HEK293 (cell line): Measurements from ENCODE around the gene CLDN24.

Experiments used
- CTCF ChIA-PET: fragments of 350-600 bp; formaldehyde crosslinking; extraction: SDS; loops from one replicate; lab custom pipeline; 2021; ENCODE audit warnings: antibody characterized with exemption; lab: Yijun Ruan, JAX
- POLR2A ChIA-PET: fragments of 300-600 bp; formaldehyde crosslinking; extraction: SDS; loops from one replicate; lab custom pipeline; 2020; ENCODE audit warnings: antibody characterized with exemption, inconsistent platforms; lab: Yijun Ruan, JAX
- H3K27ac ChIP-seq: fragments of 200-500 bp; sonication (Bioruptor generic); 2 replicates; pipeline ENCODE4 v1.5.1; 2014; ENCODE audit warnings: low read depth, low read length, control low read depth, inconsistent platforms; ENCODE audit errors: extremely low read depth
- H3K36me3 ChIP-seq, 2 experiments: fragments of 200-500 bp in 1 of 2; sonication (Bioruptor generic) in 1 of 2; 1 replicate in 1 of 2; 2 replicates in 1 of 2; pipeline ENCODE4 v1.5.1; 2014 to 2017; ENCODE audit warnings: inconsistent platforms in 2 of 2, low read length in 2 of 2; ENCODE audit not compliant: control insufficient read depth in 2 of 2, insufficient read depth in 1 of 2
- H3K4me1 ChIP-seq: fragments of 200-500 bp; sonication (Bioruptor generic); 2 replicates; pipeline ENCODE4 v1.5.1; 2014; ENCODE audit warnings: mild to moderate bottlenecking, low read length, inconsistent platforms; ENCODE audit not compliant: control insufficient read depth, insufficient read depth
- H3K4me3 ChIP-seq: 2 replicates; pipeline ENCODE4 v1.5.1; 2011; ENCODE audit warnings: low read depth, mild to moderate bottlenecking, control low read depth, low read length, moderate library complexity
- H3K9me3 ChIP-seq: fragments of 200-500 bp; sonication (Bioruptor generic); 2 replicates; pipeline ENCODE4 v1.5.1; 2014; ENCODE audit warnings: low read depth, low read length, inconsistent platforms; ENCODE audit not compliant: control insufficient read depth, insufficient read depth
- AEBP2 ChIP-seq: fragments of 450-650 bp; formaldehyde crosslinking; IDR thresholded peaks from 2 replicates; pipeline ENCODE4 v1.5.1; 2016; ENCODE audit warnings: missing biosample characterization, missing genetic modification characterization, borderline replicate concordance
- MYNN ChIP-seq: fragments of 450-650 bp; formaldehyde crosslinking; IDR thresholded peaks from 2 replicates; pipeline ENCODE4 v1.5.1; 2016; ENCODE audit warnings: missing biosample characterization, missing genetic modification characterization, borderline replicate concordance
- ZBTB20 ChIP-seq: fragments of 450-650 bp; formaldehyde crosslinking; IDR thresholded peaks from 2 replicates; pipeline ENCODE4 v1.5.1; 2016; ENCODE audit warnings: missing biosample characterization, missing genetic modification characterization
- ZBTB6 ChIP-seq: fragments of 450-650 bp; formaldehyde crosslinking; IDR thresholded peaks from 2 replicates; pipeline ENCODE4 v1.5.1; 2017; ENCODE audit warnings: missing biosample characterization, missing genetic modification characterization
- ZEB2 ChIP-seq: fragments of 450-650 bp; formaldehyde crosslinking; IDR thresholded peaks from 2 replicates; pipeline ENCODE4 v1.5.1; 2016; ENCODE audit warnings: missing biosample characterization, missing genetic modification characterization
- ZFHX2 ChIP-seq: fragments of 450-650 bp; formaldehyde crosslinking; conservative IDR thresholded peaks from 2 replicates; pipeline ENCODE4 v1.5.1; 2016; ENCODE audit warnings: missing biosample characterization, missing genetic modification characterization
- ZFP41 ChIP-seq: fragments of 450-650 bp; formaldehyde crosslinking; IDR thresholded peaks from 2 replicates; pipeline ENCODE4 v1.5.1; 2016; ENCODE audit warnings: missing biosample characterization, missing genetic modification characterization, borderline replicate concordance
- ZNF24 ChIP-seq: fragments of 450-650 bp; formaldehyde crosslinking; IDR thresholded peaks from 2 replicates; pipeline ENCODE4 v1.5.1; 2016; ENCODE audit warnings: missing biosample characterization, missing genetic modification characterization
- ZNF266 ChIP-seq: fragments of 450-650 bp; formaldehyde crosslinking; IDR thresholded peaks from 2 replicates; pipeline ENCODE4 v1.5.1; 2016; ENCODE audit warnings: missing biosample characterization, missing genetic modification characterization, low read depth
- ZNF645 ChIP-seq: fragments of 450-650 bp; formaldehyde crosslinking; IDR thresholded peaks from 2 replicates; pipeline ENCODE4; 2016; ENCODE audit warnings: missing biosample characterization, missing genetic modification characterization
- ZNF707 ChIP-seq: fragments of 450-650 bp; formaldehyde crosslinking; IDR thresholded peaks from 2 replicates; pipeline ENCODE4 v1.5.1; 2016; ENCODE audit warnings: missing biosample characterization, missing genetic modification characterization
- ZNF791 ChIP-seq: fragments of 450-650 bp; formaldehyde crosslinking; IDR thresholded peaks from 2 replicates; pipeline ENCODE4 v1.5.1; 2016; ENCODE audit warnings: missing biosample characterization, missing genetic modification characterization
- TF ChIP-seq, protein P1 (sequence below): fragments of 450-650 bp; formaldehyde crosslinking; conservative IDR thresholded peaks from 2 replicates; pipeline ENCODE4 v1.5.1; 2016; ENCODE audit warnings: low read depth, missing biosample characterization, missing genetic modification characterization
- TF ChIP-seq, protein P2 (sequence below): fragments of 450-650 bp; formaldehyde crosslinking; IDR thresholded peaks from 2 replicates; pipeline ENCODE4 v1.5.1; 2016; ENCODE audit warnings: missing biosample characterization, missing genetic modification characterization
- TF ChIP-seq, protein P3 (sequence below): fragments of 450-650 bp; IDR thresholded peaks from 2 replicates; pipeline ENCODE4 v1.5.1; 2018; ENCODE audit warnings: missing biosample characterization, missing genetic modification characterization
- TF ChIP-seq, protein P4 (sequence below): fragments of 450-650 bp; formaldehyde crosslinking; IDR thresholded peaks from 2 replicates; pipeline ENCODE4 v1.5.1; 2016; ENCODE audit warnings: missing biosample characterization, missing genetic modification characterization

CLDN24 gene

GRCh38 chr4:183348706-183349659 lies 26.8 kb upstream of the CLDN24 start (continued):
- TF ChIP-seq AEBP2 (tag by site-specific recombination), result no peak

GRCh38 chr4:183348136-183348535 lies 25.9 kb upstream of the CLDN24 start:
- POLR2A ChIA-PET, result no interaction called here
- Histone ChIP-seq H3K27ac (no peak overlapping the region), H3K4me3 (no peak overlapping the region), H3K9me3 (no peaks in the 10 kb centered on the region), H3K4me1 (no peaks in the 10 kb centered on the region), H3K36me3 (no peaks in the 10 kb centered on the region)
- CTCF ChIA-PET, result no interaction called here
- TF ChIP-seq, protein P1, sequence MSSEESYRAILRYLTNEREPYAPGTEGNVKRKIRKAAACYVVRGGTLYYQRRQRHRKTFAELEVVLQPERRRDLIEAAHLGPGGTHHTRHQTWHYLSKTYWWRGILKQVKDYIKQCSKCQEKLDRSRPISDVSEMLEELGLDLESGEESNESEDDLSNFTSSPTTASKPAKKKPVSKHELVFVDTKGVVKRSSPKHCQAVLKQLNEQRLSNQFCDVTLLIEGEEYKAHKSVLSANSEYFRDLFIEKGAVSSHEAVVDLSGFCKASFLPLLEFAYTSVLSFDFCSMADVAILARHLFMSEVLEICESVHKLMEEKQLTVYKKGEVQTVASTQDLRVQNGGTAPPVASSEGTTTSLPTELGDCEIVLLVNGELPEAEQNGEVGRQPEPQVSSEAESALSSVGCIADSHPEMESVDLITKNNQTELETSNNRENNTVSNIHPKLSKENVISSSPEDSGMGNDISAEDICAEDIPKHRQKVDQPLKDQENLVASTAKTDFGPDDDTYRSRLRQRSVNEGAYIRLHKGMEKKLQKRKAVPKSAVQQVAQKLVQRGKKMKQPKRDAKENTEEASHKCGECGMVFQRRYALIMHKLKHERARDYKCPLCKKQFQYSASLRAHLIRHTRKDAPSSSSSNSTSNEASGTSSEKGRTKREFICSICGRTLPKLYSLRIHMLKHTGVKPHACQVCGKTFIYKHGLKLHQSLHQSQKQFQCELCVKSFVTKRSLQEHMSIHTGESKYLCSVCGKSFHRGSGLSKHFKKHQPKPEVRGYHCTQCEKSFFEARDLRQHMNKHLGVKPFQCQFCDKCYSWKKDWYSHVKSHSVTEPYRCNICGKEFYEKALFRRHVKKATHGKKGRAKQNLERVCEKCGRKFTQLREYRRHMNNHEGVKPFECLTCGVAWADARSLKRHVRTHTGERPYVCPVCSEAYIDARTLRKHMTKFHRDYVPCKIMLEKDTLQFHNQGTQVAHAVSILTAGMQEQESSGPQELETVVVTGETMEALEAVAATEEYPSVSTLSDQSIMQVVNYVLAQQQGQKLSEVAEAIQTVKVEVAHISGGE (tag by site-specific recombination), result no peak
- TF ChIP-seq ZBTB6 (tag by site-specific recombination) (no peak), ZFHX2 (tag by site-specific recombination) (no peak), ZFP41 (tag by site-specific recombination) (no peak), ZNF707 (tag by site-specific recombination) (no peak), ZNF645 (tag by site-specific recombination) (no peak), ZBTB20 (tag by site-specific recombination) (no peak), ZNF791 (tag by site-specific recombination) (no peak), ZNF24 (no peak), ZNF266 (no peak), ZEB2 (tag by site-specific recombination) (no peak), MYNN (tag by site-specific recombination) (no peak)
- TF ChIP-seq, protein P2, sequence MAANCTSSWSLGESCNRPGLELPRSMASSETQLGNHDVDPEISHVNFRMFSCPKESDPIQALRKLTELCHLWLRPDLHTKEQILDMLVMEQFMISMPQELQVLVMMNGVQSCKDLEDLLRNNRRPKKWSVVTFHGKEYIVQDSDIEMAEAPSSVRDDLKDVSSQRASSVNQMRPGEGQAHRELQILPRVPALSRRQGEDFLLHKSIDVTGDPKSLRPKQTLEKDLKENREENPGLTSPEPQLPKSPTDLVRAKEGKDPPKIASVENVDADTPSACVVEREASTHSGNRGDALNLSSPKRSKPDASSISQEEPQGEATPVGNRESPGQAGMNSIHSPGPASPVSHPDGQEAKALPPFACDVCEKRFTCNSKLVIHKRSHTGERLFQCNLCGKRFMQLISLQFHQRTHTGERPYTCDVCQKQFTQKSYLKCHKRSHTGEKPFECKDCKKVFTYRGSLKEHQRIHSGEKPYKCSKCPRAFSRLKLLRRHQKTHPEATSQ (tag by site-specific recombination), result no peak
- TF ChIP-seq, protein P3, sequence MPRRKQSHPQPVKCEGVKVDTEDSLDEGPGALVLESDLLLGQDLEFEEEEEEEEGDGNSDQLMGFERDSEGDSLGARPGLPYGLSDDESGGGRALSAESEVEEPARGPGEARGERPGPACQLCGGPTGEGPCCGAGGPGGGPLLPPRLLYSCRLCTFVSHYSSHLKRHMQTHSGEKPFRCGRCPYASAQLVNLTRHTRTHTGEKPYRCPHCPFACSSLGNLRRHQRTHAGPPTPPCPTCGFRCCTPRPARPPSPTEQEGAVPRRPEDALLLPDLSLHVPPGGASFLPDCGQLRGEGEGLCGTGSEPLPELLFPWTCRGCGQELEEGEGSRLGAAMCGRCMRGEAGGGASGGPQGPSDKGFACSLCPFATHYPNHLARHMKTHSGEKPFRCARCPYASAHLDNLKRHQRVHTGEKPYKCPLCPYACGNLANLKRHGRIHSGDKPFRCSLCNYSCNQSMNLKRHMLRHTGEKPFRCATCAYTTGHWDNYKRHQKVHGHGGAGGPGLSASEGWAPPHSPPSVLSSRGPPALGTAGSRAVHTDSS (tag by site-specific recombination), result no peak
- TF ChIP-seq, protein P4, sequence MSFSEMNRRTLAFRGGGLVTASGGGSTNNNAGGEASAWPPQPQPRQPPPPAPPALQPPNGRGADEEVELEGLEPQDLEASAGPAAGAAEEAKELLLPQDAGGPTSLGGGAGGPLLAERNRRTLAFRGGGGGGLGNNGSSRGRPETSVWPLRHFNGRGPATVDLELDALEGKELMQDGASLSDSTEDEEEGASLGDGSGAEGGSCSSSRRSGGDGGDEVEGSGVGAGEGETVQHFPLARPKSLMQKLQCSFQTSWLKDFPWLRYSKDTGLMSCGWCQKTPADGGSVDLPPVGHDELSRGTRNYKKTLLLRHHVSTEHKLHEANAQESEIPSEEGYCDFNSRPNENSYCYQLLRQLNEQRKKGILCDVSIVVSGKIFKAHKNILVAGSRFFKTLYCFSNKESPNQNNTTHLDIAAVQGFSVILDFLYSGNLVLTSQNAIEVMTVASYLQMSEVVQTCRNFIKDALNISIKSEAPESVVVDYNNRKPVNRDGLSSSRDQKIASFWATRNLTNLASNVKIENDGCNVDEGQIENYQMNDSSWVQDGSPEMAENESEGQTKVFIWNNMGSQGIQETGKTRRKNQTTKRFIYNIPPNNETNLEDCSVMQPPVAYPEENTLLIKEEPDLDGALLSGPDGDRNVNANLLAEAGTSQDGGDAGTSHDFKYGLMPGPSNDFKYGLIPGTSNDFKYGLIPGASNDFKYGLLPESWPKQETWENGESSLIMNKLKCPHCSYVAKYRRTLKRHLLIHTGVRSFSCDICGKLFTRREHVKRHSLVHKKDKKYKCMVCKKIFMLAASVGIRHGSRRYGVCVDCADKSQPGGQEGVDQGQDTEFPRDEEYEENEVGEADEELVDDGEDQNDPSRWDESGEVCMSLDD (tag by site-specific recombination), result no peak
- TF ChIP-seq, all 188 proteins: peak for 0
